GM21526 (cell line): ENCODE data around the gene ANKRD11.

Experiments
- ATAC-seq: cut with Tn5 transposase; IDR thresholded peaks from one replicate; pipeline ENCODE4 v1.9.1; 2021; ENCODE audit warnings: moderate library complexity; ENCODE audit not compliant: unreplicated experiment, low FRiP score

ANKRD11 gene

GRCh38 chr16:89320782-89321501 lies 169.4 kb downstream of the ANKRD11 start:
- ATAC-seq: no peak

GRCh38 chr16:89319886-89320781 lies 170.2 kb downstream of the ANKRD11 start:
- no peak for ATAC-seq

- no peak for ATAC-seq
These were observed 170.8 kb downstream of the ANKRD11 start for GRCh38 chr16:89319631-89319885.

- ATAC-seq: no peak
These were observed 171.3 kb downstream of the ANKRD11 start for GRCh38 chr16:89318871-89319630.

- no peak for ATAC-seq
These were observed 172.0 kb downstream of the ANKRD11 start for GRCh38 chr16:89318430-89318758.

GRCh38 chr16:89317729-89318429 lies 172.5 kb downstream of the ANKRD11 start:
- ATAC-seq: no peak

- ATAC-seq: no peak
These were observed 173.2 kb downstream of the ANKRD11 start for GRCh38 chr16:89317101-89317671.

- no peak for ATAC-seq
These were observed 173.7 kb downstream of the ANKRD11 start for GRCh38 chr16:89316701-89317100.

- no peak for ATAC-seq
These were observed 174.4 kb downstream of the ANKRD11 start for GRCh38 chr16:89315791-89316581.

- no peak for ATAC-seq
These were observed 175.1 kb downstream of the ANKRD11 start for GRCh38 chr16:89315271-89315670.

GRCh38 chr16:89314854-89315253 lies 175.5 kb downstream of the ANKRD11 start:
- ATAC-seq: no peak

- ATAC-seq: no peak
These were observed 176.0 kb downstream of the ANKRD11 start for GRCh38 chr16:89314357-89314756.

- ATAC-seq: no peak
These were observed 176.8 kb downstream of the ANKRD11 start for GRCh38 chr16:89313583-89313982.

GRCh38 chr16:89312598-89313299 lies 177.6 kb downstream of the ANKRD11 start:
- ATAC-seq: no peak

- ATAC-seq: no peak
These were observed 178.2 kb downstream of the ANKRD11 start for GRCh38 chr16:89312194-89312593.

GRCh38 chr16:89311636-89312035 lies 178.7 kb downstream of the ANKRD11 start:
- no peak for ATAC-seq

GRCh38 chr16:89309438-89310122 lies 180.8 kb downstream of the ANKRD11 start:
- no peak for ATAC-seq
